Measurements from ENCODE around the gene SLC25A5.

- TF ChIP-seq CTCF (IDR thresholded peaks at IDR 0.05) (no peak), POLR2A (IDR thresholded peaks at IDR 0.05) (no peak)
Measured at GRCh38 chrX:119500061-119500800, 32.0 kb downstream of the SLC25A5 start.

Measured in uterus (tissue), 2 donors.